ENCODE data around the gene UBE2K.
A peak's percentile ranks its signal among the peaks of the same experiment; 100 is the strongest.

The UBE2K gene

GRCh38 chr4:39823191-39823590 lies 125.3 kb downstream of the UBE2K start (continued):
- TF ChIP-seq ELK4 (IDR thresholded peaks at IDR 0.05; ENCODE audit: borderline replicate concordance, low read depth, low read length) (no peak), PRDM4 (tag by site-specific recombination; IDR thresholded peaks at IDR 0.05) (no peak), PRDM1 (tag by site-specific recombination; IDR thresholded peaks at IDR 0.05) (no peak), KLF1 (tag by site-specific recombination; IDR thresholded peaks at IDR 0.05) (no peak), ZNF639 (tag by site-specific recombination; IDR thresholded peaks at IDR 0.05) (no peak), ZSCAN18 (tag by site-specific recombination; IDR thresholded peaks at IDR 0.05) (no peak), OVOL3 (tag by site-specific recombination; IDR thresholded peaks at IDR 0.05) (no peak), RBAK (tag by site-specific recombination; IDR thresholded peaks at IDR 0.05) (no peak), ZFP41 (tag by site-specific recombination; IDR thresholded peaks at IDR 0.05; ENCODE audit: borderline replicate concordance) (no peak), ZNF530 (tag by site-specific recombination; IDR thresholded peaks at IDR 0.05; ENCODE audit: low read depth) (no peak), ZNF670 (tag by site-specific recombination; IDR thresholded peaks at IDR 0.05; ENCODE audit: low read depth) (no peak), ZNF777 (tag by site-specific recombination; IDR thresholded peaks at IDR 0.05; ENCODE audit: borderline replicate concordance) (no peak), ZNF24 (tag by site-specific recombination; IDR thresholded peaks at IDR 0.05) (no peak), ZNF423 (tag by site-specific recombination; IDR thresholded peaks at IDR 0.05) (no peak), BCL6B (tag by site-specific recombination; IDR thresholded peaks at IDR 0.05) (peak; percentile 77), ZNF2 (tag by site-specific recombination; IDR thresholded peaks at IDR 0.05) (no peak), MEIS1 (CRISPR knock-in tag; IDR thresholded peaks at IDR 0.05; ENCODE audit: borderline replicate concordance) (no peak), ZNF280C (tag by site-specific recombination; IDR thresholded peaks at IDR 0.05) (no peak), ZNF221 (tag by site-specific recombination; IDR thresholded peaks at IDR 0.05; ENCODE audit: borderline replicate concordance) (no peak), PRDM6 (tag by site-specific recombination; IDR thresholded peaks at IDR 0.05) (peak; percentile 77), ZNF837 (tag by site-specific recombination; IDR thresholded peaks at IDR 0.05) (no peak), ZFP69B (tag by site-specific recombination; IDR thresholded peaks at IDR 0.05) (no peak), ZFP37 (tag by site-specific recombination; IDR thresholded peaks at IDR 0.05) (no peak), ZNF274 (IDR thresholded peaks at IDR 0.05; ENCODE audit: low read length) (no peak), ZNF274 (tag by site-specific recombination; IDR thresholded peaks at IDR 0.05; ENCODE audit: borderline replicate concordance) (no peak), KLF8 (tag by site-specific recombination; IDR thresholded peaks at IDR 0.05) (no peak), ZNF10 (tag by site-specific recombination; IDR thresholded peaks at IDR 0.05) (no peak), ZNF660 (tag by site-specific recombination; IDR thresholded peaks at IDR 0.05) (0 out of 2 replicates have a peak, but pooled peaks have one; percentile 53), ZNF354C (tag by site-specific recombination; IDR thresholded peaks at IDR 0.05; ENCODE audit: borderline replicate concordance, low read depth) (no peak), GLIS1 (tag by site-specific recombination; IDR thresholded peaks at IDR 0.05) (no peak), ZNF596 (tag by site-specific recombination; IDR thresholded peaks at IDR 0.05) (no peak)

Measured in HEK293 (cell line).